ENCODE results near the gene ASTN1.

GRCh38 chr1:177001556-177001955 is 163.0 kb downstream of the ASTN1 start:
- TF ChIP-seq CTCF (IDR thresholded peaks at IDR 0.05) (no peak), POLR2A (IDR thresholded peaks at IDR 0.05) (no peak)
